BLaER1 (cell line): ENCODE results near the gene OR12D2.
"Not testable (repeated sequence)": the region's sequence is repeated elsewhere in the genome, so short reads cannot be mapped to it uniquely, and the experiment has no call there.

Experiments
- H3K27ac ChIP-seq: shearing (Covaris generic); formaldehyde crosslinking; 2 replicates; pipeline ENCODE4 v1.8.1; 2022
- H3K27me3 ChIP-seq: shearing (Covaris generic); formaldehyde crosslinking; 2 replicates; pipeline ENCODE4 v1.8.1; 2022
- H3K36me3 ChIP-seq: shearing (Covaris generic); formaldehyde crosslinking; 2 replicates; pipeline ENCODE4 v1.8.1; 2022
- H3K4me1 ChIP-seq: shearing (Covaris generic); formaldehyde crosslinking; 2 replicates; pipeline ENCODE4 v1.8.1; 2022
- H3K4me2 ChIP-seq: shearing (Covaris generic); formaldehyde crosslinking; 2 replicates; pipeline ENCODE4 v1.8.1; 2022
- H3K4me3 ChIP-seq: shearing (Covaris generic); formaldehyde crosslinking; 2 replicates; pipeline ENCODE4 v1.8.1; 2022
- H3K9ac ChIP-seq: shearing (Covaris generic); formaldehyde crosslinking; 2 replicates; pipeline ENCODE4 v1.8.1; 2022
- H3K9me3 ChIP-seq: shearing (Covaris generic); formaldehyde crosslinking; 2 replicates; pipeline ENCODE4 v1.8.1; 2022
- H4K20me1 ChIP-seq: shearing (Covaris generic); formaldehyde crosslinking; 2 replicates; pipeline ENCODE4 v1.8.1; 2022
- Cebpa-rat ChIP-seq: shearing (Covaris generic); IDR thresholded peaks from 2 replicates; pipeline ENCODE4 v1.8.1; 2022

Gene OR12D2

DNA sequence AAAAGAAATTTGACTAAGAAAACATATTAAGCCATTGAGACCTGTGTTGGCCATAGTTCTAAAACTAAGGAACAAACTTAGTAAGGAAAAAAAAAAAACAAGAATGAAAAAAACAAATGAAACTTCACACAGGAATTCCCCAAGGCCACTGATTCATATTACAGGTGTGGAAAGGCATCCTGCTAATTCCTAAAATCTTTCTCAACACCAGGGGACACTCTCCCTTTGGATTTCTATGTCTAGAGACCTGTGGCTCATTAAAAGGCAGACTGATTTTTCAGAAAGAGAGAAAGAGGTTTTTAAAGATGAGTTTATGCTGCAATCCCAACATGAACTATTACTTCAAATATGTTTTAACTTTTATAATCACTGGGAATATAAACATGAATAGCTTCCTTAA, 19.2 kb downstream of the OR12D2 start, which contains the start of gene OR12D1:
OR12D1 (plus strand) TSS at position 341 of the 400 bp plus-strand sequence.
- Histone ChIP-seq H3K27me3 (no peaks in the 10 kb centered on the region), H3K4me3 (no peak within 1 kb of the TSS), H3K4me1 (no peaks in the 10 kb centered on the region), H3K9me3 (peaks cover 27% of the 10 kb centered on the region), H4K20me1 (no peaks in the 10 kb centered on the region), H3K27ac (no peak within 1 kb of the TSS), H3K4me2 (no peak within 1 kb of the TSS), H3K9ac (no peak within 1 kb of the TSS), H3K36me3 (no peaks in the 10 kb centered on the region)
- TF ChIP-seq Cebpa-rat = no peak

DNA sequence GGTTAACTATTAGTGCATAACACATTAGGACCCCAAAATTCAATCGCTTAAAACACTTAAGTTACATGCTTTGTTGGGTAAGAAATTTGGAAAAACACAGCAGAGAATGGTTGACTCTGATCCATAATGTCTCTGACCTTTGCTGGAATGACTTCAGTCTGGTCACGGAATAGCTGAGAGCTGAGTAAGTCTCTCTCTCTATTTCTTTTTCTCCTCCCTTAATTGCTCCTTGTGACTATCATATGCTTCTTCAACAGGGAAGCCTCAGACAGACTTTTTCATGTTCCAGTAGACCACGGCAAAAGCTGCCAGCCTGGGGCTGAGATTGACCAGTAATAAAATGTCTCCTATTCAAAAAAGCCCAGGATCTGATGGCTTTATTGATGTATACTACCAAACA, 24.1 kb downstream of the OR12D2 start:
- Histone ChIP-seq H3K4me3 (no peak overlapping the region), H3K36me3 (no peaks in the 10 kb centered on the region), H3K27me3 (no peaks in the 10 kb centered on the region), H3K9ac (no peak overlapping the region), H3K4me2 (no peak overlapping the region), H3K27ac (no peak overlapping the region), H3K4me1 (no peaks in the 10 kb centered on the region), H3K9me3 (no peaks in the 10 kb centered on the region), H4K20me1 (no peaks in the 10 kb centered on the region)
- no peak for TF ChIP-seq Cebpa-rat

DNA sequence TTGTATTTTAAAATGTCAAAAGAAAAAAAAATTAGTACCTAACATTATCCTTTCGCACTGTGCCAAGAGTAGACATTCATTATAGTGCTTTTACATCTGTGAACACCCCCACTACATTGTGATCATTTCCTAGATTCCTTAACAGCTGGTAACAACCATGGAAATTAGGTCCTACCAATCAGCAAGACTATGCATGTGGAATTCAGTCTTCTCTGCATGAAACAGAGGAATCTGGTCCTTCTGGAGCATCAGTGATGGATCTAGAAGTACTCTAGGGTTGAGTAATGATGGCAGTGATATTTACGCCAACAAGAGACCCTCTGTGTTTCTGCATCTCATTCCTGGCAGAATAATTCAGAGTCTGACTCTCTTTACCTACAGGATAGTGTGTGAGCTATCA, 28.7 kb downstream of the OR12D2 start:
- no peak overlapping the region for H3K27ac ChIP-seq

DNA sequence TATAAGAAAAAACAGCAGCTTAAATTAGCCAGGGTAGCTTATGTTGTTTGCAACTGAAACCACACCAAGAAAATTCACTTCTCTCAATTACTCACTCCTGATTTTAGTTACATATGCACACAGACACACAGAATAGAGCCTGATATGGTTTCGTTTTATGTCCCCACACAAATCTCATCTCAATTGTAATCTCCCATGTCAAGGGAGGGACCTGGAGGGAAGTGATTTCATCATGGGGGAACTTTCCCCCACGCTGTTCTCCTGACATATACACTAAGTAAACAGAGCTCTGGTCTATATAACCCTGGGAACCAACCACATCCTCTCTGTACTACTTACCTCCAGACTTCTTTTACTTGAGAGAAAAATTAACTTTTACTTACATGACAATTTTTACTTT, 29.1 kb downstream of the OR12D2 start:
- no peak overlapping the region for H3K4me3 ChIP-seq
- H4K20me1 ChIP-seq = no peaks in the 10 kb centered on the region
- no peaks in the 10 kb centered on the region for H3K9me3 ChIP-seq
- H3K36me3 ChIP-seq = no peaks in the 10 kb centered on the region
- H3K27me3 ChIP-seq = no peaks in the 10 kb centered on the region
- no peak overlapping the region for H3K9ac ChIP-seq
- H3K27ac ChIP-seq = no peak overlapping the region
- H3K4me2 ChIP-seq = no peak overlapping the region
- no peaks in the 10 kb centered on the region for H3K4me1 ChIP-seq
- TF ChIP-seq Cebpa-rat = no peak

More for the DNA sequence above, 28.7 kb downstream of the OR12D2 start:
- Histone ChIP-seq H3K4me2 (no peak overlapping the region), H3K4me1 (no peaks in the 10 kb centered on the region), H3K9me3 (no peaks in the 10 kb centered on the region), H3K36me3 (no peaks in the 10 kb centered on the region), H4K20me1 (no peaks in the 10 kb centered on the region), H3K4me3 (no peak overlapping the region), H3K9ac (no peak overlapping the region), H3K27me3 (no peaks in the 10 kb centered on the region)
- TF ChIP-seq Cebpa-rat = no peak

DNA sequence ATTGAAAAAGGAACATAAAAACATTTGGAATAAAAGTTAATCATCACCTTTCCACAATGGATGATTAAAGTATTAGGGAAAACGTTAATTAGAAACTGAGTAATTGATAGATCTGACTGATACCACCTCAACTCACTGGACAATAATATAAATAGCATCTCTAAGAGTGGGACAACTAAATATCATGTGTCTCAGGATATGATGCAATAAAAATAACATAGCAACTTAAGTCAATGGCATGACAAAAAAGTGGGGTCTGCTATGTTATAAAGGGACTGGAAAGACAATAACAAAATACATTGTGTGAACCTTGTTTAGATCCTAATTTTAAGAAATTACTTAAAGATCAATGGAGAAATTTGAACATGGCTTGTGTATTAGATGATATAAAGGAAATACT, 29.6 kb downstream of the OR12D2 start:
- Histone ChIP-seq H3K9me3 (no peaks in the 10 kb centered on the region), H3K4me1 (no peaks in the 10 kb centered on the region), H3K9ac (no peak overlapping the region)

DNA sequence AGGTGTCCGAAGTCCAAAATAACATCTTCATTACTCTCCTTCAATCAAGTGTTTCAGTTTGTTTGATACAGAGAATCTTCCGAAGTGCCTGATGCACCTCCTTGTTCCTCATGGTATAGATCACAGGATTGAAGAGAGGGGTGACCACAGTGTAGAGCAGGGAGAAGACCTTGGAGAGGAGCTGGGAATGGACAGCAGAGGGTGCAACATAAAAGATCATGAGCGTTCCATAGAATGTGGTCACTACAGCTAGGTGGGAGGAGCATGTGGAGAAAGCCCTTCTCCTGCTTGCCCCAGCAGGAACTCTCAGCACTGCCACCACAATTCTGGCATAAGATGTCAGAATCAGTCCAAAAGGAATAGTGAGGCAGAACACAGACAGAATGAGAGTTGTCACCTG, 31.2 kb downstream of the OR12D2 start:
- no peak for TF ChIP-seq Cebpa-rat
- Histone ChIP-seq H3K4me2 (no peak overlapping the region), H3K27ac (no peak overlapping the region), H3K36me3 (no peaks in the 10 kb centered on the region), H4K20me1 (no peaks in the 10 kb centered on the region), H3K4me1 (no peaks in the 10 kb centered on the region), H3K9me3 (no peaks in the 10 kb centered on the region), H3K4me3 (no peak overlapping the region), H3K27me3 (no peaks in the 10 kb centered on the region), H3K9ac (no peak overlapping the region)

More for the DNA sequence above, 29.6 kb downstream of the OR12D2 start:
- no peak overlapping the region for H3K4me3 ChIP-seq
- no peaks in the 10 kb centered on the region for H3K36me3 ChIP-seq
- H3K27me3 ChIP-seq = no peaks in the 10 kb centered on the region
- no peak overlapping the region for H3K27ac ChIP-seq
- TF ChIP-seq Cebpa-rat = no peak
- no peak overlapping the region for H3K4me2 ChIP-seq
- H4K20me1 ChIP-seq = no peaks in the 10 kb centered on the region

DNA sequence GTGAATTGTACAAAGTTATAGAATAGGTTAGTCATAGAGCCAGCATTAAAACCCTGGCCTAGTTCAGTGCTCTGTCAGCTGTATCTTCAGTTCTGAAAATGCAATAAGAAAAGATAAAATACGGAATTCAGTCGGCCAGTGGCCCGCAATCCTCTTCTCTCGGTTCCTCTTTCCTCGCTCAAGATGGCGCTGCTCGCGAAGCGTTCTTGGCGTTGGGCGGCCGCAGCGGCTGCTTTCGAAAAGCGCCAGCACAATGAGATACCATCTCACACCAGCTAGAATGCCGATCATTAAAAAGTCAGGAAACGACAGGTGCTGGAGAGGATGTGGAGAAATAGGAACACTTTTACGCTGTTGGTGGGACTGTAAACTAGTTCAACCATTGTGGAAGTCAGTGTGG, 41.3 kb downstream of the OR12D2 start:
- H3K36me3 ChIP-seq, H3K27ac ChIP-seq, H3K27me3 ChIP-seq, H3K9me3 ChIP-seq, H3K4me2 ChIP-seq, H3K9ac ChIP-seq, H3K4me3 ChIP-seq, H3K4me1 ChIP-seq, H4K20me1 ChIP-seq: not testable (repeated sequence)

DNA sequence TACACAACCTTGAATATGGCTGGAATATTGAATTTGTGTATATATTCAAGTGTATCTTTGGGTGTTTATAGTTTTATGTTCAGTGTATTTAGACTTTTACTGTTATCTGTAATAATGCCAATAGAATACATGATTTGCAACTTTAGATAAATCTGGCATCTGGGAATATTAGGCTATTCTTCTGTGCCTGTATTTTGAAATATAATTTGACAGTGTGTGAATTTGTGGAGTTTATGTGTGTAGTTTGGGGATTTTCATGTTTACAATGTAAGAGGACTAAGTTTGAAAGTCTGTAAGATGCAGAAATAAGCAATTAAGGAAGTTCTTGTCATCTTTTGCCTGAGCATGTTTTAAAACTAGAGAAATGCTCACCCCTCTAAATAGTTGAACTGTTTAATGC, 43.6 kb downstream of the OR12D2 start, which contains the start of gene OR10C1:
OR10C1 (plus strand) TSS at position 301 of the 400 bp plus-strand sequence. CDS start 710 bp downstream, outside the sequence.
- H3K27me3 ChIP-seq = no peaks in the 10 kb centered on the region
- no peak within 1 kb of the TSS for H3K9ac ChIP-seq
- H4K20me1 ChIP-seq = no peaks in the 10 kb centered on the region
- no peak for TF ChIP-seq Cebpa-rat
- H3K27ac ChIP-seq = no peak within 1 kb of the TSS
- no peaks in the 10 kb centered on the region for H3K36me3 ChIP-seq
- no peak within 1 kb of the TSS for H3K4me3 ChIP-seq
- 0 out of 2 replicates have a peak, but pooled peaks cover 5% of the 10 kb centered on the region for H3K9me3 ChIP-seq
- no peaks in the 10 kb centered on the region for H3K4me1 ChIP-seq
- H3K4me2 ChIP-seq = no peak within 1 kb of the TSS

DNA sequence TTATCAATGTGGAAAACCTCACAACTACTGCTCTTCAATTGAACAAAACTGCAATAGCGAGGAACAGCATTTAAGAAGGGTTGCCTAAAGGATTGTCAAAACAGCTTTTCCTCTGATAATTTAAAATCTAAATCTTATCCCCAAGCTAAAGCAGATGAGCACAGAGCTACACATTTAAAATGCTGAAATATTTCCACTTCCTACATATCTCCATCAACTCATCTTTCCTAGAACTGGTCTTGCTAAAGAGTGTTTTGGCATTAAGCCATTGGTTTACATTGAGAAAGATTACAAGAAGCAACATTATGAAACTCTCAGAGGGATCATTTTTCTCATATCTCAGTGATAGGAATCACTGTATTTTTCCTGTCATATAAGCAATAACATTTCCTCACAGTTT, 47.3 kb downstream of the OR12D2 start:
- TF ChIP-seq Cebpa-rat = no peak
- Histone ChIP-seq H3K4me2 (no peak overlapping the region), H3K36me3 (no peaks in the 10 kb centered on the region), H3K4me3 (no peak overlapping the region), H3K9ac (no peak overlapping the region), H3K27ac (no peak overlapping the region), H3K4me1 (no peaks in the 10 kb centered on the region), H3K27me3 (no peaks in the 10 kb centered on the region), H4K20me1 (no peaks in the 10 kb centered on the region), H3K9me3 (0 out of 2 replicates have a peak, but pooled peaks cover 12% of the 10 kb centered on the region)

DNA sequence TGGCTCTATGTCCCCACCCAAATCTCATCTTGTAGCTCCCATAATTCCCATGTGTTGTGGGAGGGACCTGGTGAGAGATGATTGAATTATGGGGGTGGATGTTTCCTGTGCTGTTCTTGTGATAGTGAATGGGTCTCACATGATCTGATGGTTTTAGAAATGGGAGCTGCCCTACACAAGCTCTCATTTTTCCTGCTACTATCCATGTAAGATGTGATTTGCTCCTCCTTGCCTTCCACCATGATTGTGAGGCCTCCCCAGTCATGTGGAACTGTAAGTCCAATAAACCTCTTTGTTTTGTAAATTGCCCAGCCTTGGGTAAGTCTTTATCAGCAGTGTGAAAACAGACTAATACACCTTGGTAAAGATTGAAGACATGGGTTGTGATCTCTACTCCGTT, 48.6 kb downstream of the OR12D2 start:
- H3K4me1 ChIP-seq, H3K27ac ChIP-seq, H3K4me2 ChIP-seq, H3K27me3 ChIP-seq, H3K9ac ChIP-seq, H3K36me3 ChIP-seq, H3K4me3 ChIP-seq, H4K20me1 ChIP-seq: not testable (repeated sequence)
- H3K9me3 ChIP-seq = 0 out of 2 replicates have a peak, but pooled peaks cover 12% of the 10 kb centered on the region
